Progenitor cell of endocrine pancreas (in vitro differentiated cells): Measurements from ENCODE around the gene TLL2. TPM values are rescaled to one million over a fixed set of nuclear protein-coding genes. Genes with fewer than 3 reads are reported as not detected.

Source experiments
- DNase-seq: peaks from one replicate; pipeline ENCODE4 v3.0.0; 2021; ENCODE audit warnings: low spot score; ENCODE audit not compliant: unreplicated experiment
- H3K27ac Mint-ChIP-seq: 2 replicates; pipeline ENCODE4 v1.8.0; 2021; ENCODE audit warnings: mild to moderate bottlenecking, moderate library complexity, mixed read lengths
- H3K27me3 Mint-ChIP-seq: 2 replicates; pipeline ENCODE4 v1.8.0; 2021; ENCODE audit warnings: mixed read lengths
- H3K36me3 Mint-ChIP-seq: 2 replicates; pipeline ENCODE4 v1.8.0; 2022; ENCODE audit warnings: mixed read lengths; ENCODE audit not compliant: insufficient read depth
- H3K4me1 Mint-ChIP-seq: 2 replicates; pipeline ENCODE4 v1.8.0; 2021; ENCODE audit warnings: low read depth, mixed read lengths
- H3K4me3 Mint-ChIP-seq: 2 replicates; pipeline ENCODE4 v1.8.0; 2021; ENCODE audit warnings: low read depth, mild to moderate bottlenecking, moderate library complexity, mixed read lengths
- H3K9me3 Mint-ChIP-seq: 2 replicates; pipeline ENCODE4 v1.8.0; 2021; ENCODE audit warnings: low read depth, mixed read lengths
- CTCF ChIP-seq: fragments of 200-600 bp; sonication (generic); IDR thresholded peaks from one replicate; pipeline ENCODE4 v1.5.0; 2021; ENCODE audit warnings: antibody characterized with exemption, mild to moderate bottlenecking; ENCODE audit not compliant: unreplicated experiment
- total RNA-seq: library from RNA; stranded (reverse); gene quantifications from 2 replicates; pipeline ENCODE4 v1.2.1, GENCODE V29; 2021

The TLL2 gene
- total RNA-seq, 1 donor from 2014 or later: 0.60 TPM

GRCh38 chr10:96500050-96500449 is 13.7 kb downstream of the TLL2 start:
- Mint-ChIP-seq H3K9me3 (no peaks in the 10 kb centered on the region), H3K27ac (no peak overlapping the region), H3K4me3 (no peak overlapping the region), H3K36me3 (no peaks in the 10 kb centered on the region), H3K27me3 (peaks cover 12% of the 10 kb centered on the region), H3K4me1 (no peaks in the 10 kb centered on the region)
- no peak for TF ChIP-seq CTCF
- no peak for DNase-seq

GRCh38 chr10:96497391-96497790 is 16.3 kb downstream of the TLL2 start:
- Mint-ChIP-seq H3K4me1 (no peaks in the 10 kb centered on the region), H3K36me3 (no peaks in the 10 kb centered on the region), H3K9me3 (no peaks in the 10 kb centered on the region), H3K27ac (no peak overlapping the region), H3K27me3 (peaks cover 9% of the 10 kb centered on the region), H3K4me3 (no peak overlapping the region)
- DNase-seq: no peak
- TF ChIP-seq CTCF: no peak

GRCh38 chr10:96496281-96496925 is 17.3 kb downstream of the TLL2 start:
- Mint-ChIP-seq H3K36me3 (no peaks in the 10 kb centered on the region), H3K27ac (no peak overlapping the region), H3K4me1 (no peaks in the 10 kb centered on the region), H3K4me3 (no peak overlapping the region), H3K27me3 (peaks cover 4% of the 10 kb centered on the region), H3K9me3 (no peaks in the 10 kb centered on the region)
- peak; percentile 39 for DNase-seq
- TF ChIP-seq CTCF: no peak

GRCh38 chr10:96495544-96495943 is 18.2 kb downstream of the TLL2 start:
- H3K4me3 Mint-ChIP-seq: no peak overlapping the region
- H3K9me3 Mint-ChIP-seq: no peaks in the 10 kb centered on the region
- TF ChIP-seq CTCF: no peak
- no peaks in the 10 kb centered on the region for H3K4me1 Mint-ChIP-seq
- peaks cover 4% of the 10 kb centered on the region for H3K27me3 Mint-ChIP-seq
- H3K36me3 Mint-ChIP-seq: no peaks in the 10 kb centered on the region
- H3K27ac Mint-ChIP-seq: no peak overlapping the region
- DNase-seq: no peak

- H3K36me3 Mint-ChIP-seq: no peaks in the 10 kb centered on the region
- peaks cover 4% of the 10 kb centered on the region for H3K27me3 Mint-ChIP-seq
- no peak for DNase-seq
Observed at GRCh38 chr10:96494694-96495093, 19.0 kb downstream of the TLL2 start.

More at GRCh38 chr10:96494694-96495093, 19.0 kb downstream of the TLL2 start:
- TF ChIP-seq CTCF: no peak
- Mint-ChIP-seq H3K27ac (no peak overlapping the region), H3K4me3 (no peak overlapping the region), H3K4me1 (no peaks in the 10 kb centered on the region), H3K9me3 (no peaks in the 10 kb centered on the region)
